Sigmoid colon (tissue), 4 donors: ENCODE measurements around the gene NRGN.

Source experiments
- EP300 ChIP-seq, 4 donors: sonication (generic); formaldehyde crosslinking; IDR thresholded peaks; one replicate each; pipeline ENCODE4 v1.6.1; 2017; ENCODE audit warnings: antibody characterized with exemption in 4 of 4
- POLR2A ChIP-seq, 2 donors: fragments of 450-650 bp; IDR thresholded peaks; one replicate each; pipeline ENCODE4 v1.6.1; 2016; ENCODE audit warnings: antibody characterized with exemption in 2 of 2, mild to moderate bottlenecking in 2 of 2, moderate library complexity in 2 of 2
- TF ChIP-seq, protein P1 (sequence below), 4 experiments: fragments of 450-650 bp in 3 of 4; fragments of 200-600 bp in 1 of 4; IDR thresholded peaks; one replicate each; pipeline ENCODE4 v1.5.1; 2016 to 2019; ENCODE audit warnings: antibody characterized with exemption in 4 of 4, mild to moderate bottlenecking in 3 of 4, moderate library complexity in 2 of 4

DNA sequence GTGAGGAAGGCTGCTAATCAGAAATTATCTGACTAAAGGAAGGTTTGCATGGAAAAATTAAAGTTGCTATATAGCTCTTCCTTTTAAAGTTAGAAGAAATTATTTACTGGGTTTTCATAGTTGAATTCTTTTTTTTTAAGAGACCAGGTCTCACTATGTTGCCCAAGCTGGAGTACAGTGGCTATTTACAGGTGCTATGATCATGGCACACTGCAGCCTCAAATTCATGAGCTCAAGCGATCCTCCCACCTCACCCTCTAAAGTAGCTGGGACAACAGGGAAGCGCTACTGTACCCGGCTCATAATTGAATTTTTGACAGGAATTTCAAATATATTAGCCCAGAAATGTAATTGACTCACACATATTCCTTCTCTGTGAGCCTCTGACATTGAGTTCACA, 56.6 kb downstream of the NRGN start:
- TF ChIP-seq, protein P1, sequence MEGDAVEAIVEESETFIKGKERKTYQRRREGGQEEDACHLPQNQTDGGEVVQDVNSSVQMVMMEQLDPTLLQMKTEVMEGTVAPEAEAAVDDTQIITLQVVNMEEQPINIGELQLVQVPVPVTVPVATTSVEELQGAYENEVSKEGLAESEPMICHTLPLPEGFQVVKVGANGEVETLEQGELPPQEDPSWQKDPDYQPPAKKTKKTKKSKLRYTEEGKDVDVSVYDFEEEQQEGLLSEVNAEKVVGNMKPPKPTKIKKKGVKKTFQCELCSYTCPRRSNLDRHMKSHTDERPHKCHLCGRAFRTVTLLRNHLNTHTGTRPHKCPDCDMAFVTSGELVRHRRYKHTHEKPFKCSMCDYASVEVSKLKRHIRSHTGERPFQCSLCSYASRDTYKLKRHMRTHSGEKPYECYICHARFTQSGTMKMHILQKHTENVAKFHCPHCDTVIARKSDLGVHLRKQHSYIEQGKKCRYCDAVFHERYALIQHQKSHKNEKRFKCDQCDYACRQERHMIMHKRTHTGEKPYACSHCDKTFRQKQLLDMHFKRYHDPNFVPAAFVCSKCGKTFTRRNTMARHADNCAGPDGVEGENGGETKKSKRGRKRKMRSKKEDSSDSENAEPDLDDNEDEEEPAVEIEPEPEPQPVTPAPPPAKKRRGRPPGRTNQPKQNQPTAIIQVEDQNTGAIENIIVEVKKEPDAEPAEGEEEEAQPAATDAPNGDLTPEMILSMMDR (IDR thresholded peaks at IDR 0.05): no peak
- no peak for TF ChIP-seq EP300 (IDR thresholded peaks at IDR 0.05)
- no peak for TF ChIP-seq POLR2A (IDR thresholded peaks at IDR 0.05)
